ENCODE measurements around the gene ALDH1L1.

ALDH1L1 gene

GRCh38 chr3:126065876-126066275, 114.5 kb downstream of the ALDH1L1 start:
- H3K27ac ChIP-seq = no peak overlapping the region
- no peaks in the 10 kb centered on the region for H3K4me1 ChIP-seq (ENCODE audit: control insufficient read depth in 1 of 2, insufficient read depth in 1 of 2, low read depth in 1 of 2, low read length in 1 of 2)
- H3K27me3 ChIP-seq = no peaks in the 10 kb centered on the region
- TF ChIP-seq, protein P1, sequence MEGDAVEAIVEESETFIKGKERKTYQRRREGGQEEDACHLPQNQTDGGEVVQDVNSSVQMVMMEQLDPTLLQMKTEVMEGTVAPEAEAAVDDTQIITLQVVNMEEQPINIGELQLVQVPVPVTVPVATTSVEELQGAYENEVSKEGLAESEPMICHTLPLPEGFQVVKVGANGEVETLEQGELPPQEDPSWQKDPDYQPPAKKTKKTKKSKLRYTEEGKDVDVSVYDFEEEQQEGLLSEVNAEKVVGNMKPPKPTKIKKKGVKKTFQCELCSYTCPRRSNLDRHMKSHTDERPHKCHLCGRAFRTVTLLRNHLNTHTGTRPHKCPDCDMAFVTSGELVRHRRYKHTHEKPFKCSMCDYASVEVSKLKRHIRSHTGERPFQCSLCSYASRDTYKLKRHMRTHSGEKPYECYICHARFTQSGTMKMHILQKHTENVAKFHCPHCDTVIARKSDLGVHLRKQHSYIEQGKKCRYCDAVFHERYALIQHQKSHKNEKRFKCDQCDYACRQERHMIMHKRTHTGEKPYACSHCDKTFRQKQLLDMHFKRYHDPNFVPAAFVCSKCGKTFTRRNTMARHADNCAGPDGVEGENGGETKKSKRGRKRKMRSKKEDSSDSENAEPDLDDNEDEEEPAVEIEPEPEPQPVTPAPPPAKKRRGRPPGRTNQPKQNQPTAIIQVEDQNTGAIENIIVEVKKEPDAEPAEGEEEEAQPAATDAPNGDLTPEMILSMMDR (IDR thresholded peaks at IDR 0.05) = no peak
- no peaks in the 10 kb centered on the region for H3K36me3 ChIP-seq
- H3K9me3 ChIP-seq = no peaks in the 10 kb centered on the region
- no peak overlapping the region for H3K4me3 ChIP-seq (ENCODE audit: low read depth in 1 of 2, low read length in 1 of 2)

DNA sequence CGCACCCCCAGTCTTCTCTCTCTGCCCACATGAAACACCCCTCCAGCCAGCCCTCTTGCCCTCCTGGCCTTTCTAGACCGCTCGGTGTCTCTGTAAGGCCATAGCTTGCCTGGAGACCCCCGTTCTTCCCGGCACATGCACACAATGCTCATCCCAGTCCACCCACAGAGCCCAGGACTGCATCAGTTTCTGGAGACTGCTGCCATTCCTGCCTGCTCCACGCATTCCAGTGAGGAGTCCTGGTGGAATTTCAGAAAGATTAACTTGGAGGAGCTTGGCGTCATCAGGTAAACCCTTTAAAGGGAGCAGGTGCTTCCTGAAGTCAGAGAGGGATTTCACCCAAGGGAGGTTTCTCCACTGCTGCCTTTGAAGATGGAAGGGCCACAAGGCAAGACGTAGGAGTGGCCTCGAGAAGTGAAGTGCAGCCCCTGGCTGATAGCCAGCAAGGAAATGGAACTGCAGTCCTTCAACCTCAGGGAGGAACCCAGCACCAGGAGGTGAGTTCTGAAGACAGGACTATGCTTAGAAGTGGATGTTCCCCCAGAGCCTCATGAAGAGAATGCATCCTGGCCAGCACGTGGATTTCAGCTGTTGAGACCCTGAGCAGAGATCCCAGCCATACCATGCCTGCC, 115.6 kb downstream of the ALDH1L1 start:
- Histone ChIP-seq H3K9me3 (no peaks in the 10 kb centered on the region), H3K4me1 (ENCODE audit: control insufficient read depth in 1 of 2, insufficient read depth in 1 of 2, low read depth in 1 of 2, low read length in 1 of 2) (no peaks in the 10 kb centered on the region)

GRCh38 chr3:126063358-126063965, 116.9 kb downstream of the ALDH1L1 start:
- Histone ChIP-seq H3K4me1 (ENCODE audit: control insufficient read depth in 1 of 2, insufficient read depth in 1 of 2, low read depth in 1 of 2, low read length in 1 of 2) (no peaks in the 10 kb centered on the region), H3K27ac (no peak overlapping the region), H3K27me3 (no peaks in the 10 kb centered on the region), H3K36me3 (no peaks in the 10 kb centered on the region), H3K9me3 (no peaks in the 10 kb centered on the region), H3K4me3 (ENCODE audit: low read depth in 1 of 2, low read length in 1 of 2) (no peak overlapping the region)
- TF ChIP-seq, protein P1 (IDR thresholded peaks at IDR 0.05) = no peak

More for the DNA sequence above, 115.6 kb downstream of the ALDH1L1 start:
- H3K4me3 ChIP-seq (ENCODE audit: low read depth in 1 of 2, low read length in 1 of 2) = no peak overlapping the region
- H3K36me3 ChIP-seq = no peaks in the 10 kb centered on the region
- H3K27ac ChIP-seq = no peak overlapping the region
- no peaks in the 10 kb centered on the region for H3K27me3 ChIP-seq
- TF ChIP-seq, protein P1 (IDR thresholded peaks at IDR 0.05) = no peak

DNA sequence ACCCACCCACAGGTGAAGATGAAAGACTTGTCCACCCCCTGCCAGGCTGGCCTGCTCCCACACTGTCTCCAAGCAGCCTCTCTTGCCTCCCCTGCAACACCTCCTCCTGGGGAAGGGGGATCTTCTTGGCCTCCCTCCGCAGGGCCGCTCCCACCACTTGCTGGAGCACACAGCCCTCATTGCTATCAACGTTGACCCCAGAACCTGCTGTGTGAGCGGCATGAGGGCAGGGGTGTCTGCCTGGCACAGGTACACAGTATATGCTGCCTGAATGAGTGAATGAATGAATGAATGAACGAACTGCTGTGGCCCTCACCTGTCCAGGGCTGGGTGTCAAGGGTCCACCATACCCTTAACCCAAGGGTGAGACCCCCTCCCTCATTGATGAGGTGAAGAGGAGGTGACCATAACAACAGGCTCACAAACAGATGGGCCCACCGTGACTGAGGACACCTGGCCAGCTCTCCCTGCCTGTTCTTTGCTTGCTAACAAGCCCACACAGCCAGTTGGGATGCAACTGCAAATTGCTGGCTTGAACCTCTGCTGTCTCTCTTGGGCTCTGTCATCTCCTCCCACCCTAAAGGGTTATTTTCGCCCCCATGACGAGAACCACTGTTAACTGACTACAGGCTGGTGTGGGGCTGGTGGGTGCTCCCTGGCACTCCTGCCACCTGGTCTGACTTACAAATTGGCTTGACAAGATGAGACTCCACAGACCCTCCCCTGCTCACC, 118.9 kb downstream of the ALDH1L1 start:
- no peaks in the 10 kb centered on the region for H3K9me3 ChIP-seq
- H3K27ac ChIP-seq = no peak overlapping the region
- H3K4me3 ChIP-seq (ENCODE audit: low read depth in 1 of 2, low read length in 1 of 2) = no peak overlapping the region
- no peaks in the 10 kb centered on the region for H3K27me3 ChIP-seq
- H3K4me1 ChIP-seq (ENCODE audit: control insufficient read depth in 1 of 2, insufficient read depth in 1 of 2, low read depth in 1 of 2, low read length in 1 of 2) = no peaks in the 10 kb centered on the region
- H3K36me3 ChIP-seq = no peaks in the 10 kb centered on the region
- TF ChIP-seq, protein P1 (IDR thresholded peaks at IDR 0.05) = no peak

DNA sequence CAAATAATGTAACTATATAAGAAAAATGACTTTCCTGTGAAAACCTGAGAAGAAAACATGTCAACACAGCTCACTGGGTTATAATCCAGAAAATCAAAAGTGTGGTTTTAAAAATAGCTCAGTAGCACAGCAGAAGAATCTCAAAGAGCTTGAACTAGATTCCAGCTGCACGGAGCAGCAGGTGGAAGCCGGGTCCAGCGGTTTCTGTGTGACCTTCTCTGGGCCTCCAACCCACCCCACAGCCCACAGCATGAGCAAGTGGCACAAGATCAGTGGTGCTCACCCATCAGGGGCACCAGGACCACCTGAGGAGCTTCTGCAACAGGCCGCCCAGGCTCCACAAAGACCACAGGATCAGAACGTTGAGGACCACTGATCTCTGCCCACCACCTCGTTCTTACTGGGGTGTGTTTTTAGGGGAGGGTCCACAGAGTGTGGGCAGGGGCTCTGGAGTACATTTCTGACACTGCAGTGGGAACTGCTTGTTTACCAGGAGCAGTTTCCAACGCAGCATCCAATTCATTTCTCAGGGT, 119.7 kb downstream of the ALDH1L1 start:
- Histone ChIP-seq H3K4me3 (ENCODE audit: low read depth in 1 of 2, low read length in 1 of 2) (no peak overlapping the region), H3K27me3 (no peaks in the 10 kb centered on the region), H3K36me3 (no peaks in the 10 kb centered on the region), H3K27ac (no peak overlapping the region), H3K4me1 (ENCODE audit: control insufficient read depth in 1 of 2, insufficient read depth in 1 of 2, low read depth in 1 of 2, low read length in 1 of 2) (no peaks in the 10 kb centered on the region), H3K9me3 (no peaks in the 10 kb centered on the region)
- TF ChIP-seq, protein P1 (IDR thresholded peaks at IDR 0.05) = no peak

Measured in neutrophil (primary cell).